Measurements from ENCODE around the gene SMIM35.
"Not testable (repeated sequence)": the region's sequence is repeated elsewhere in the genome, so short reads cannot be mapped to it uniquely, and the experiment has no call there.

The SMIM35 gene

GRCh38 chr11:117980280-117980679, 106.5 kb downstream of the SMIM35 start:
- DNase-seq (no peak), ATAC-seq (replicated peaks) (peak; percentile 13)
- Mint-ChIP-seq H3K36me3 (peaks cover 19 to 27% of the 10 kb centered on the region in 2 donors), H3K4me1 (peaks cover 49 to 76% of the 10 kb centered on the region in 2 donors), H3K9me3 (no peaks in the 10 kb centered on the region), H3K27me3 (no peaks in the 10 kb centered on the region), H3K27ac (peak overlapping the region; percentile 92), H3K4me3 (peak overlapping the region; percentile 59 to 61)

GRCh38 chr11:117979481-117980211, 107.1 kb downstream of the SMIM35 start:
- peak overlapping the region; percentile 59 to 61 for H3K4me3 Mint-ChIP-seq
- peaks cover 13 to 21% of the 10 kb centered on the region in 2 donors for H3K36me3 Mint-ChIP-seq

DNA sequence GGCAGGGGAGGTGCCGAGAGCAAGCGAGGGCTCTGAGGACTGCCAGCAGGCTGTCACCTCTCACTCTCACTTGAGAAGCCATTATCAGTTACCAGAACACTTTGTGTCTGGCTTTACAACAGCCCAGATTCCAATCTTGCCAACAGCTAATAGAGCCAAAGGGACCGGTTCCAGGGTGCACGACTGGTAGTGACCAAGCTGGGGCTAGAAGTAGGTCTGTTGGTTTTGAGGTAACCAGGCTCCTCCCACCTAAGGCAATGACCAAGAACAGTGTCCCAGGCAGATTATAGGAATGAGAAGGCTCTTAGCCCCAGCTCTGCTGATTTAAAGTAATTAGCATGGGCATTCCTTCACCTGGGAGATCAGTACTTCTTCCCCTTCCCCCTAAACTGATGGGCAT, 107.8 kb downstream of the SMIM35 start:
- Mint-ChIP-seq H3K4me3 (peak overlapping the region in 1 of 2 donors; percentile 59), H3K9me3 (no peaks in the 10 kb centered on the region), H3K36me3 (peaks cover 10 to 17% of the 10 kb centered on the region in 2 donors), H3K4me1 (peaks cover 41 to 76% of the 10 kb centered on the region in 2 donors), H3K27ac (peak overlapping the region; percentile 92), H3K27me3 (no peaks in the 10 kb centered on the region)
- DNase-seq: no peak
- ATAC-seq (replicated peaks): no peak

More at GRCh38 chr11:117979481-117980211, 107.1 kb downstream of the SMIM35 start:
- H3K27me3 Mint-ChIP-seq: no peaks in the 10 kb centered on the region
- H3K4me1 Mint-ChIP-seq: peaks cover 43 to 76% of the 10 kb centered on the region in 2 donors
- peak; percentile 87 to 89 for ATAC-seq (replicated peaks)
- H3K9me3 Mint-ChIP-seq: no peaks in the 10 kb centered on the region
- DNase-seq: peak; percentile 60
- peak overlapping the region; percentile 92 for H3K27ac Mint-ChIP-seq

DNA sequence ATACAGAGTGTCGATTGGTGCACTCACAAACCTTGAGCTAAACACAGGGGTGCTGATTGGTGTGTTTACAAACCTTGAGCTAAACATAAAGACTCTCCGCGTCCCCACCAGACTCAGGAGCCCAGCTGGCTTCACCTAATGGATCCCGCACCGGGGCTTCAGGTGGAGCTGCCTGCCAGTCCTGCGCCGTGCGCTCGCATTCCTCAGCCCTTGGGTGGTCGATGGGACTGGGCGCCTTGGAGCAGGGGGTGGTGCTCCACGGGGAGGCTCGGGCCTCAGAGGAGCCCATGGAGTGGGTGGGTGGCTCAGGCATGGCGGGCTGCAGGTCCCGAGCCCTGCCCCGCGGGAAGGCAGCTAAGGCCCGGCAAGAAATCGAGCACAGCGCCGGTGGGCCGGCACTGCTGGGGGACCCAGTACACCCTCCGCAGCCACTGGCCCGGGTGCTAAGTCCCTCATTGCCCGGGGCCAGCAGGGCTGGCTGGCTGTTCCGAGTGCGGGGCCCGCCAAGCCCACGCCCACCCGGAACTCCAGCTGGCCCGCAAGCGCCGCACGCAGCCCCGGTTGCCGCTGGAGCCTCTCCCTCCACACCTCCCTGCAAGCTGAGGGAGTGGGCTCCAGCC, 108.4 kb downstream of the SMIM35 start:
- H3K4me3 Mint-ChIP-seq; H3K27ac Mint-ChIP-seq; H3K9me3 Mint-ChIP-seq; H3K27me3 Mint-ChIP-seq; ATAC-seq (replicated peaks); DNase-seq: not testable (repeated sequence)
- peaks cover 7 to 11% of the 10 kb centered on the region in 2 donors for H3K36me3 Mint-ChIP-seq
- H3K4me1 Mint-ChIP-seq: peaks cover 39 to 73% of the 10 kb centered on the region in 2 donors

DNA sequence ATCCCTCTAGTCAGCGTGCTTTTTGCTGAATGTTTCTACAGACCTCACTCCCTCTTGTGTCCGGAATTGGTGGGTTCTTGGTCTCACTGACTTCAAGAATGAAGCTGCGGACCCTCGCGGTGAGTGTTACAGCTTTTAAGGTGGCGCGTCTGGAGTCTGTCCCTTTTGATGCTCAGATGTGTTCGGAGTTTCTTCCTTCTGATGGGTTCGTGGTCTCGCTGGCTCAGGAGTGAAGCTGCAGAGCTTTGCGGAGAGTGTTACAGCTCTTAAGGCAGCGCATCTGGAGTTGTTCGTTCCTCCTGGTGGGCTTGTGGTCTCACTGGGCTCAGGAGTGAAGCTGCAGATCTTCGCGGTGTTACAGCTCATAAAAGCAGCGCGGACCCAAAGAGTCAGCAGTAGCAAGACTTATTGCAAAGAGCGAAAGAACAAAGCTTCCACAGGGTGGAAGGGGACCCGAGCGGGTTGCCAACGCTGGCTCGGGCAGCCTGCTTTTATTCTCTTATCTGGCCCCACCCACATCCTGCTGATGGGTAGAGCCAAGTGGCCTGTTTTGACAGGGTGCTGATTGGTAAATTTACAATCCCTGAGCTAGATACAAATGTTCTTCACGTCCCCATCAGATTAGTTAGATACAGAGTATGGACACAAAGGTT, 109.0 kb downstream of the SMIM35 start:
- Mint-ChIP-seq H3K4me1 (peaks cover 36 to 73% of the 10 kb centered on the region in 2 donors), H3K27ac (peak overlapping the region; percentile 31)
- H3K4me3 Mint-ChIP-seq; H3K27me3 Mint-ChIP-seq; DNase-seq; H3K36me3 Mint-ChIP-seq; H3K9me3 Mint-ChIP-seq; ATAC-seq (replicated peaks): not testable (repeated sequence)

- H3K27ac Mint-ChIP-seq: peak overlapping the region; percentile 42
- H3K4me1 Mint-ChIP-seq: peaks cover 34 to 74% of the 10 kb centered on the region in 2 donors
- ATAC-seq (replicated peaks) (no peak), DNase-seq (no peak)
- H3K9me3 Mint-ChIP-seq: no peaks in the 10 kb centered on the region
- no peaks in the 10 kb centered on the region for H3K27me3 Mint-ChIP-seq
- no peak overlapping the region for H3K4me3 Mint-ChIP-seq
- peaks cover 5 to 10% of the 10 kb centered on the region in 2 donors for H3K36me3 Mint-ChIP-seq
Measured at GRCh38 chr11:117977029-117977428, 109.7 kb downstream of the SMIM35 start.

DNA sequence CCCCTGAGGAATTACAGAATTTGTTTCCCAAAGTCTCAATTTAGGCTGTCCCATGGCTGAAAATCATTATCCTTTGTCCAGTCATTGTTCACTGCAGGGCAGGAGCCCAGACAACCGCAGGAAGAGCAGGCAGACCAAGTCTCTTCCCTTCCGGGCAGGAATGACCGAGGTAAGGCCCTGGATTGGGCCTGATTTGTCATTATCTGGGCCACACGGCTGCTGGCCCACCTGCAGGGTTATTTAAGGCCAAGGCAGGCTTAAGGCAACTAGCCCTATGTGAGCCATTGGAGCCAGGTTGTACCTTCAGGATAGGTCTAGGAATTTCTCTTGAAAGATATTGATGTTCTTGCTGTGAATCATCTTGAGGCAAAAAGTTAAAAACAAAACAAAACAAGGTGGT, 110.3 kb downstream of the SMIM35 start:
- no peak for DNase-seq
- Mint-ChIP-seq H3K27ac (no peak overlapping the region), H3K9me3 (no peaks in the 10 kb centered on the region), H3K4me3 (no peak overlapping the region), H3K27me3 (no peaks in the 10 kb centered on the region), H3K36me3 (peaks cover 5 to 6% of the 10 kb centered on the region in 2 donors), H3K4me1 (peaks cover 30 to 71% of the 10 kb centered on the region in 2 donors)
- ATAC-seq (replicated peaks): no peak

- Mint-ChIP-seq H3K36me3 (peaks cover 5 to 6% of the 10 kb centered on the region in 2 donors), H3K27ac (no peak overlapping the region), H3K9me3 (no peaks in the 10 kb centered on the region), H3K4me1 (peaks cover 33 to 66% of the 10 kb centered on the region in 2 donors), H3K4me3 (no peak overlapping the region), H3K27me3 (no peaks in the 10 kb centered on the region)
- DNase-seq: no peak
- peak; percentile 45 to 52 for ATAC-seq (replicated peaks)
Measured at GRCh38 chr11:117973503-117973860, 113.3 kb downstream of the SMIM35 start.

- Mint-ChIP-seq H3K4me3 (no peak overlapping the region), H3K27ac (no peak overlapping the region), H3K27me3 (no peaks in the 10 kb centered on the region), H3K9me3 (no peaks in the 10 kb centered on the region), H3K36me3 (peaks cover 5 to 6% of the 10 kb centered on the region in 2 donors), H3K4me1 (peaks cover 33 to 65% of the 10 kb centered on the region in 2 donors)
- no peak for DNase-seq
- ATAC-seq (replicated peaks): no peak
Measured at GRCh38 chr11:117972629-117973502, 113.9 kb downstream of the SMIM35 start.

DNA sequence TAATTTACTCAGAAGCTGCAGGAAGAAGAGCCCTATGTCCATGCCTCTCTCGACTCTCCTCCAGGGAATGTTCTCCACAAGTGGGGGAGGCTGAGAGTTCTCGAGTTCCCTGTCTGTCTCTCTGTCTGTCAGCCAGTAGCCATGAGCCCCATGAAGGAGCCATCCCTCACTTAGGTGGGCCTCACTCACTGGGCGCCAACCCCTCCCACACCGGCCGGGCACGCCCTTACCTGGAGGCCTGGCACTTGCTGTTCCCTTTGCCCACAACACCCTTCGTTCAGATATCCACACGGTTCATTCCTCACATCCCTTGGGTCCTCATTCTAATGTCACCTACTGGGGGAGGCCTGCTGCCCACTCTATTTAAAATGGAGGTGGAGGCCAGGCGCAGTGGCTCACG, 114.7 kb downstream of the SMIM35 start:
- peaks cover 30 to 57% of the 10 kb centered on the region in 2 donors for H3K4me1 Mint-ChIP-seq
- DNase-seq (no peak), ATAC-seq (replicated peaks) (no peak)
- no peaks in the 10 kb centered on the region for H3K27me3 Mint-ChIP-seq
- H3K9me3 Mint-ChIP-seq: no peaks in the 10 kb centered on the region
- H3K36me3 Mint-ChIP-seq: peaks cover 2% of the 10 kb centered on the region in 2 donors
- H3K4me3 Mint-ChIP-seq: no peak overlapping the region
- H3K27ac Mint-ChIP-seq: no peak overlapping the region

- peak; percentile 69 to 71 for ATAC-seq (replicated peaks)
- no peak for DNase-seq
- Mint-ChIP-seq H3K27me3 (no peaks in the 10 kb centered on the region), H3K4me1 (peaks cover 25 to 51% of the 10 kb centered on the region in 2 donors), H3K9me3 (no peaks in the 10 kb centered on the region), H3K36me3 (no peaks in the 10 kb centered on the region), H3K4me3 (peak overlapping the region in 1 of 2 donors; percentile 37), H3K27ac (no peak overlapping the region)
Measured at GRCh38 chr11:117970400-117971024, 116.3 kb downstream of the SMIM35 start.

GRCh38 chr11:117969160-117969991, 117.4 kb downstream of the SMIM35 start:
- Mint-ChIP-seq H3K27ac (no peak overlapping the region), H3K4me1 (peaks cover 24 to 42% of the 10 kb centered on the region in 2 donors), H3K27me3 (no peaks in the 10 kb centered on the region), H3K36me3 (no peaks in the 10 kb centered on the region), H3K9me3 (no peaks in the 10 kb centered on the region), H3K4me3 (no peak overlapping the region)
- DNase-seq (no peak), ATAC-seq (replicated peaks) (no peak)

- H3K27ac Mint-ChIP-seq: peak overlapping the region; percentile 80
- H3K36me3 Mint-ChIP-seq: no peaks in the 10 kb centered on the region
- ATAC-seq (replicated peaks): no peak
- H3K9me3 Mint-ChIP-seq: no peaks in the 10 kb centered on the region
- DNase-seq: no peak
- H3K4me3 Mint-ChIP-seq: no peak overlapping the region
- no peaks in the 10 kb centered on the region for H3K27me3 Mint-ChIP-seq
- H3K4me1 Mint-ChIP-seq: peaks cover 18 to 20% of the 10 kb centered on the region in 2 donors
Measured at GRCh38 chr11:117966908-117967307, 119.9 kb downstream of the SMIM35 start.
